ACHN (cell line): ENCODE results near the gene POU4F1.
A peak's percentile ranks its signal among the peaks of the same experiment; 100 is the strongest.
"Not testable (repeated sequence)": the region's sequence is repeated elsewhere in the genome, so short reads cannot be mapped to it uniquely, and the experiment has no call there.

Source experiments
- DNase-seq: peaks from one replicate; pipeline ENCODE4 v3.0.0-alpha.2; 2015
- in situ Hi-C: cut with HindIII; loops from 2 replicates; pipeline ENCODE4 v1.10.0; 2017; ENCODE audit warnings: low sequenced_read_pairs, low pct_ligation_motif_present, low pct_unique_long_range_greater_than_20kb

The POU4F1 gene

GRCh38 chr13:78603240-78603957, at the start of gene POU4F1:
TSS of gene POU4F1 (minus strand) at chr13:78603552. CDS start at chr13:78603326, 226 bp downstream.
- peak; percentile 43 for DNase-seq

GRCh38 chr13:78652651-78653050, 49.3 kb upstream of the POU4F1 start:
- in situ Hi-C loops, result no loop called here
- DNase-seq, result no peak

More at GRCh38 chr13:78603240-78603957, at the start of gene POU4F1:
- in situ Hi-C loops, result no loop called here

GRCh38 chr13:78650717-78651083, 47.3 kb upstream of the POU4F1 start:
- no peak for DNase-seq
- in situ Hi-C loops, result no loop called here

DNA sequence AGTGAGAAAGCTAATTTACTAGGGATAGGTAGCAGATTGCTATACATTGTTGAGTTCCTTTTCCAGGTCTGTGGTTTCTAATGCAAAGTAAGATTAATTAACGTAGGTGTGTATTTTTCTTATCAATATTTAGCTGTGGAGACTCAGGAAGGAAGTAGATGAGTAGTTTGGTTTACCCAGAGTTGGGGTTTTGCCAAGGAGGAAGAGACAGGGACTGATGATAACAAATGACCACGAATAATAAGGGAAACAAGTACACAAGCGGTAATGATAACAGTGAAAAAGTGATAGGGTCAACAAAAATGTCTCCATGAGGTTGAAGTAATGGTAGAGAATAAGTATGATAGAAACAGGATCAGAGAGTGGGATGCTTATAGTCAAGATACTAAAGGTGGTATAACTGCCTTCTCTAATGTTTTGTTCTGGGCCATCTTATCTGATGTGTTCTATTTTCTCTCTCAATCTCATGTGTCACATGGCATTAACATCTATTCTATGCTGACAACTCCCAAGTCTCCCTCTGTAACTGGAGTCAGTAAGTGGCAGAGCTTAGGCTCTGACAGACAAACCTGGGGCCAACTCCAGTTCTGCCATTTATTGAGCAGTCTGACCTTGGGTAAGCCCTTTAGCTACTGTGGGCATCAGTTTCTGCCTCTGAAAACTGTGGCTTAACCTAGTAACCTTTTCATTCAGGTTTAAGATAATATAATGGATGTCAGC, 46.8 kb upstream of the POU4F1 start:
- in situ Hi-C loops, result no loop called here
- no peak for DNase-seq

GRCh38 chr13:78647109-78647678, 43.8 kb upstream of the POU4F1 start:
- in situ Hi-C loops, result not testable (repeated sequence)
- DNase-seq, result peak; percentile 7

DNA sequence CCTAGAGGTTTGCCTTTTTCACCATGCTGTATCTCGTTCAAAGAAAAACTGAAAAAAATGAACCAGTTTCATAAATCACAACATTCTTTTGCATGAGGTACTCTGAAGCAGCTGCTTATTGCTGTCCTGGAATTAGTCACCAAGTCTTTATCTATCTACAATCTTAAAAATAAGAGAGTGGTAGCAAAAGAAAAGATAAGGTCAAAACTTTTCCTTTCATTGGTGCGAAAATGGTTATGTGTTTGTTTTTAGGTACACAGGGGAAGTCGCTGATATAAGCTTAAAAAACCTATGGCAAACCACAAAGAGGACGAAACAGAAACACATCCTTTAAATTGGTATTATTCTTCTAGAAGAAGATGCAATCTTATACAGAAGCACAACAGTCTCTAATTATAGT, 34.9 kb upstream of the POU4F1 start:
- in situ Hi-C loops, result no loop called here
- DNase-seq, result no peak

GRCh38 chr13:78636495-78636894, 33.1 kb upstream of the POU4F1 start:
- in situ Hi-C loops, result no loop called here
- no peak for DNase-seq

DNA sequence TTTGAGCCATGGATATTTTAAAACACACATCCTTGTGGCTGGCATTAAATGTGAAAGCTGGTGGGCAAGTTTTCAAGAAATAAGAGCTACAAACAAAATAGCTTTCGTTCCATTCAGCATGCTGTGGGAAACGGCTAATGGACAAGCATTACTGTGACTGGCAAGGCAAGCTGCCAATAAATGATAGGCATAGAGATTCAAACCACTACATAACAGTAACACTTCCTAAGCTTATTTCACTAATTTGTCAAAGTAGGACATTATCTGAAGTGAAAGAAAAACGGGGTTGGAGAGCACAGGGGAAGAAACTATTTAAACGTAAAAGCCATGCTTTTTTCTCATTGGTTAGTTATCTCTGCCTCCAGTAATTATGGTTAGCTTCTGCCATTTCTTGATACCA, 29.6 kb upstream of the POU4F1 start:
- no peak for DNase-seq
- in situ Hi-C loops, result no loop called here

DNA sequence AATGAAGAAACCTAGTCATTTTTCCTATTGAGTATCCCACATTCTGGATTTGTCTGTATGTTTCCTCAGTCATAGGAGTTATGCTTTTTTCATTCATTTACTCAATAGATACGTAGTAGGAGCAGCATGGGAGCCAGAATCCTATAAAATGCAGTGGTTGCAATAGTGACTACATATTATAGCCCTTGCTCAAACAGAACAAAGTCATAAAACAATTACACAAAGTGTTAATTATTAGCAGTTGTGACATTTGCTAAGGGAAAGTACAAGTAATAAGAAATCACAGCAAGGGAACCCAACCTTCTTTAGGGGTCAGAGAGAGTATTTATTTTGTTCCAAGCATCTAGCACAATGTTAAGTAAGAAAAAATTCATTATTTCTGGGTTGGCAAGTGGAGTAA, 27.7 kb upstream of the POU4F1 start:
- DNase-seq, result no peak
- in situ Hi-C loops, result no loop called here

DNA sequence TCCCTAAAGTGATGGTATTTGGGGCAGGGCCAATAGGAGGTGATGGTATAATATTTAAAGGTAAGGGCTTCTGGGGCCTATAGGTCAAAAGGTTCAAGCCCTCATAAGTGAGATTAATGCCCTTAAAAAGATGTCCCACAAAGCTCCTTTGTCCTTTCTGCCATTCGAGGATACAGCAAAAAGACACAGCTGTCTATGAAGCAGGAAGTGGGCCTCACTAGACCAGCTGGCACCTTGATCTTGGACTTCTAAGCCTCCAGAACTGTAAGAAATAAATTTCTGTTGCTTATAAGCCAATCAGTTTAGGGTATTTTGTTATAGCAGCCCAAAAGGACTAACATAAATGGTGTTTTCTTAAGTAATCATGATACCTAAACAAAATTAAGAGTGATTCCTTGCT, 27.2 kb upstream of the POU4F1 start:
- no peak for DNase-seq
- in situ Hi-C loops, result no loop called here

- DNase-seq, result no peak
- in situ Hi-C loops, result no loop called here
Measured at GRCh38 chr13:78625384-78625783, 22.0 kb upstream of the POU4F1 start.

GRCh38 chr13:78623132-78623531, 19.8 kb upstream of the POU4F1 start:
- in situ Hi-C loops, result no loop called here
- DNase-seq, result no peak

DNA sequence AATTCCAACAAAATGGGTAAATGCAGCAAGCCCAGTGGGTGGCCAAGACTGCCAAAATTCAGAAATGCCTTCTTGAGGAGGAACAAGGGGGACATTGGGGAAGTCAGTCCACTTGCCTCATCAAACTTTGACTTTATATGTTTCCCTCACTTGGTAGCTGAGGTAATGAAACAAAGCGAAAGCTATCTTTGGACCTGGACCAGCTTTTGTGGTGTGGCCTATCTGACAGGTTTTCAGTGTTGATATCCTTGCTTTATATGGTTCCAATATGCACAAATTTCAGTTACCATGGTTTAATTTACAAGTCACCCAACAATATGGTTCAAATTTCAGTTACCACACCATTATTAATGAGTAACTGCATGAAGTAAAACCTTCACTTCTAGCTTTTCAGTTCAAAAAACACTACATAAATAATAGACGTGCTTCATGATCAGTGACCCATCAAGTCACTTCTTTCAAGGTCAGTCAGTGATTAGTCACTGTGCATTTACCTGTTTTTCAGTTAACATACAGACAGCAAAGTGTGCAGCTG, 17.7 kb upstream of the POU4F1 start:
- no peak for DNase-seq
- in situ Hi-C loops, result no loop called here

DNA sequence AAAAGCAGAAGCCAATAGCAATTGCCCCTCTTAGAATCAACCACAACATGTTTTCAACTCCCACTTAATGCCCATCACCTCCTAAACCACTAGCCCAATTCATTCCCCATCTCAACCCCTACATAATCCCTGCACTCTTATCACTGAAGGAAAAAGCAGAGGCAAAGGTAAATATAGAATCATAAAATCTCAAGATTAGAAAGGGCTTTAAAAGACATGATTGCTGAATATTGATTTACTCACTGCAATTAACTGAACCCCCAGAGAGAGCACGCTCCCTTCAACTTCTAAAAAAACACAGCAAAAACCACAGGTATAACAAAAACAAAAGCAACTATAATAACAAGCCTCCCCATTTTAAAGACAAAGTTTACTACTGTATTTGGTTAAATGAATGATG, 15.1 kb upstream of the POU4F1 start:
- in situ Hi-C loops, result no loop called here
- DNase-seq, result no peak

- DNase-seq, result no peak
- in situ Hi-C loops, result no loop called here
Measured at GRCh38 chr13:78611040-78611439, 7.7 kb upstream of the POU4F1 start.

DNA sequence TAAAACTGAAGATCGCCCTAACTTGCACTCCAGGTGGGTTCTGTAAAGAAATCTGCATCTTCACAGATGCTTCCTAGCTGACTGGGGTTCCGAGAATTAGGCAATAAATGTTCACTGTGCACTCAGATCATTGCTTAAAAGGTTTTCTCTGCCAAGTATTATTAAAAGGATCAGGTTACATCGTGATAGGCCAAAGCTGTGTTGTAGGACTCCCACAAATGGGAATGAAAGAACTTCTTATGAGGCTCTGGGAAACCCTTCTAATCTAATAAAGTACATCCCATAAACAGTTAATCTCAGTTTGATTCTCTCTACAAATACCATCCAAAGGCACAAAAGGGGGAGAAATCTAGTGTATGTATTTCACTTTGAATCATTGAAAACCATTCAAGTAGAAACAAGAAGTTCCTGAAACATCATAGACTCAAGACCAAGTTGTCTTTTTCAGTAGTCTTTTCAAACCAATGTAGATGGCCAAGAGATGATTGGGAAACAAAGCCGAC, 7.1 kb upstream of the POU4F1 start:
- in situ Hi-C loops, result no loop called here
- DNase-seq, result no peak

- in situ Hi-C loops, result no loop called here
- peak; percentile 26 for DNase-seq
Measured at GRCh38 chr13:78609464-78610205, 6.3 kb upstream of the POU4F1 start.

DNA sequence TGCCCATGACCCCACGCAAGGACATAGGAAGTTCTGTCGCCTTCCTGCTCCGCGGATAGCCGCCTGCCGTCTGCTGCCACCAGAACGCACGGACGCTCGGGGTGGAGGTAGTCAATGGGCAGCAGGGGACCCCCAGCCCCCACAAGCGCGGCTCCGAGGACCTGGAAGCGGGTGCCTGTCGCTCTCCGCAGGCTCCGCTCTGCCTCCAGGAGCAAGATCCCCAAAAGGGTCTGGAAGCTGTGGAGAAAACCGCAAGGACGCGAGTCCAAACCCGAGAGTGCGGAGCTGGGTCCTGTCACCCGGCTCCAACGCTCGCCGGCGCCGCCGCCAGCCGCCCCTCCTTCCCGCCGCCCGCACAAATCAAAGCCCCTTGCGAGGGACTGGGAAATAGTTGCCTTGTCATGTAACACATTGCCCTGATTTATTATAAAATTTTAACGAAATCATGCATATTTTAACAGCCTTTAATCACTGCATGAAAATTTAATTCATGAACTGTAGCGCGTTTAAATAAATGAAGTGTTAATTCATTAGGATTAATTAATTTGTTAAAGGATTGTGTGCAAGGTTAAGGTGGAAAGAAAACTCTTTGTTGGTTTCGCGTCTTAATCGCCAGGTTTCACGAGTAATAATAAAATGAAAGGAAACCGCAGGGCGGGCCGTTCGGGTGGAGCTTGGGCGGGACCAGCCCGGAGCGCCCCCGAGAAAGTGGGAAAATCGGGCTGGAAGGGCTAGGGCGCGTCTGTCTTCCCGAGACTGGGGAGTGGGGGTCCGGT, 5.5 kb upstream of the POU4F1 start:
- no peak for DNase-seq
- in situ Hi-C loops, result no loop called here
